HT1080 (cell line): ENCODE results near the gene C16orf92. TPM values are rescaled to one million over a fixed set of nuclear protein-coding genes. Genes with fewer than 3 reads are reported as not detected.
"Not testable (repeated sequence)": the region's sequence is repeated elsewhere in the genome, so short reads cannot be mapped to it uniquely, and the experiment has no call there.

Experiments
- DNase-seq: peaks from one replicate; pipeline ENCODE4 v3.0.0-alpha.2; 2015; ENCODE audit warnings: low read depth
- total RNA-seq: library from RNA; depleted of rRNA; stranded (reverse); fragments of >200 nt; shearing (Covaris generic); gene quantifications from 2 replicates; pipeline ENCODE4 v1.2.3, GENCODE V29; 2014

The C16orf92 gene
- total RNA-seq, 1 experiment from 2014 or later: not detected

DNA sequence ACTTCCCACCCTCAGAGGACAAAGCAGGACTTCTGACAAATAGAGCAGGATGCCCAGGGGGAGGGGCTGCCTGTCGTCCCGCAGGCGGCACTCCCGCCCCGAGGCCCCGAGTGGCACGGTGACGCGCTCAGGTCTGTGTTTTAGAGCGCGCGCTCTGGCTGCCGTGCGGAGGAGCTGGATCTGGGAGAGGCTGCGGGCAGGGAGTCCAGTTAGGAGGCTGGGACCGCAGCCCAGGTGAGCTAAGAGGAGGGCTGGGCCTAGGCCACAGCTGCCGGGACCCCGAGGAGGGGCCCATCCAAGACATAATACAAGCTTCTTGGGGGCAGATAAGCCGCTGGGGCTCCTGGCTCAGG is 18.6 kb upstream of the C16orf92 start:
- DNase-seq: no peak

GRCh38 chr16:30004811-30005242 is 18.2 kb upstream of the C16orf92 start:
- no peak for DNase-seq

DNA sequence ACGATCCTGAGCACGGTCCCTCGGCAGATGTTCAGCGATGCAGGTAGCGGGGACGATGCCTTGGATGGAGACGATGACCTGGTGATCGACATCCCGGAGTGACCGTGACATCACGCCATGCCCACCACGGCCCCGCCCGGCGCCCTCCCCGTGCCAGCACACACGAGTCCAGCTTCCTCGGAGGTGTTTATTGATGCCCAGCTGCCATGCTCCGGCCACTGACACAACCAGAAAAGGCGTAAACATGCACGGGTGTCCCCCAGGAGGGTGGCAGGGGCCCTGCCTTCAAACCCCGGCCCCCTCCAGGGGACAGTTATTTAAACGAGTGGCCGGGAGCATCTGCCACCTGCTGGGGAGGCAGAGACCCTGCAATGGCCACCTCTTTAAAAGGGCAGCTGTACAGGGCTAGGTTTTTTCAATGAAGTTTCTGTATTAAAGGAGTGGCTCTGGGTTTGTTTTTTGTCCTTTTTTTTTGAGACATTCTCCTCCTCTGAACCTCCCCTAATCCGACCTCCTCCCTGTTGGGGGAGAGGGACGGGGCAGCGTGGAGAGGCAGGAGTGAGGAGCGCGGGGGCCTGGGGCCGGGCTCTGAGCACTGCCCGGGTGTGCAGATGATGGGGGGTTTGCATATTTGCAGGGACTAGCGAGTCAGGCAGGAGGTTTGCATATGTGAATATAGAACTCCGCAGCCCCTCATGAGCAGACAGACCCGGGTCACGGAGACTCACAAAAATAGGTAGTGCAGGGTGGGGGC is 17.5 kb upstream of the C16orf92 start:
- peak; percentile 23 for DNase-seq

DNA sequence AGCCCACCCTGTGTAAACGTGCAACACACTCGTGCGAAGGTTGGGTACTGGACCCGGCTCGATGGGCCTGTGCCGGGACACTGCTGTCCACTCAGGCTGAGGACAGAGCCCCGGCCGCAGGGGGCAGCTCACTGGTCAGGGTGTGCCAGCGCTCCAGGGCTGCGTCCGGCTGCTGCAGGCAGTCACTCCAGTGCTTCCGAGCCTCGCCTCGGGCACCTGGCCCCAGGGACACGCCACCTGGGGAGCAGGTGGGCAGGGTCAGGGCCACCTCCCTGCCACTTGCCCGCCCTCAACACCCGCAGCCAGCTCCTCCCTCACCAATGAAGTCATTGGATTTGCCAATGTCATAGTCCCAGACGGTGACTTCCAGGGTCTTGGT is 16.9 kb upstream of the C16orf92 start:
- no peak for DNase-seq

GRCh38 chr16:30006659-30007377 is 16.2 kb upstream of the C16orf92 start:
- no peak for DNase-seq

GRCh38 chr16:30007378-30007895 is 15.6 kb upstream of the C16orf92 start:
- DNase-seq: no peak

GRCh38 chr16:30009085-30009862 is 13.7 kb upstream of the C16orf92 start:
- DNase-seq: no peak

GRCh38 chr16:30009990-30010843 is 12.8 kb upstream of the C16orf92 start:
- DNase-seq: no peak

GRCh38 chr16:30010844-30011713 is 11.9 kb upstream of the C16orf92 start, which contains the start of gene DOC2A:
Gene DOC2A (minus strand): TSS chr16:30011027. CDS start chr16:30010222, 805 bp downstream.
- no peak for DNase-seq

- DNase-seq: no peak
Measured at GRCh38 chr16:30011714-30012504, 11.1 kb upstream of the C16orf92 start.

GRCh38 chr16:30012598-30012997 is 10.4 kb upstream of the C16orf92 start:
- not testable (repeated sequence) for DNase-seq

DNA sequence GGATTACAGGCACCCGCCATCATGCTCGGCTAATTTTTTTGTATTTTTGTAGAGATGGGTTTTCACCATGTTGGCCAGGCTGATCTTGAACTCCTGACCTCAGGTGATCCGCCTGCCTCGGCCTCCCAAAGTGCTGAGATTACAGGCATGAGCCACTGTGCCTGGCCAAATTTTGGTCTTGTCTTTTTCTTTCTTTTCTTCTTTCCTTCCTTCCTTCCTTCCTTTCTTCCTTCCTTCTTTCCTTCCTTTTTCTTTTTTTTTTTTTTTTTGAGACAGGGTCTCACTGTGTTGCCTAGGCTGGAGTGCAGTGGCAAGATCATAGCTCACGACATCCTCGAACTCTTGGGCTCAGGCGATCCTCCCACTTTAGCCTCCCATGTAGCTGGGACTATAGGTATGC is 7.5 kb upstream of the C16orf92 start:
- not testable (repeated sequence) for DNase-seq

DNA sequence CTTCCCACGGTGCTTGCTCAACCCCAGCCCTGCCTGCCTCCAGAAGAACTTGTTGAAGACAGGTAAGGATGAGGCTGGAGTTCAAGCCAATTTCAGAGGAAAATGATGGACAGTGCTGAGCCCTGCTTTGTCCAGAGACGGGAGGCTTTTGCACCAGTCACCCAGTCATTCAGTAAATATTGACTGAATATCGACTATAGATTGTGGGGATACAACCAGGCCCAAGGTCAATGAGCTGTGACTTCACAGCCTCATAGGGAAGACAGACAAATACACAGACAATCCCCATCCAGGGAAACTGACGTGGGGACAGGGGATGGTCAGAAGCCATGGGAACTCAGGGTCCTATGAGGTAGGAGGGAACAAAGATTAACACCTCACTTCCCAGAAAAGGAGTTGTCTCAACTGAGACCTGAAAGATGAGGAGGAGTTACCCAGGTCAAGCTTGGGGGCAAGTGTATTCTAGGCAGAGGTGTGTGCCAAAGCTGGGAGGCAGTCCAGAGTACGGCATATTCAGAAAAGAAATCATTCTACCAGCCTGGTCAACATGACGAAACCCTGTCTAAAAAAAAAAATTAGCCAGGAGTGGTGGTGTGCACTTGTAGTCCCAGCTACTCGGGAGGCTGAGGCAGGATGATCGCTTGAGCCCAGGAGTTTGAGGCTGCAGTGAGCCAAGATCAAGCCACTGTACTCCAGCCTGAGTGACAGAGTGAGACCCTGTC is 6.3 kb upstream of the C16orf92 start:
- no peak for DNase-seq

DNA sequence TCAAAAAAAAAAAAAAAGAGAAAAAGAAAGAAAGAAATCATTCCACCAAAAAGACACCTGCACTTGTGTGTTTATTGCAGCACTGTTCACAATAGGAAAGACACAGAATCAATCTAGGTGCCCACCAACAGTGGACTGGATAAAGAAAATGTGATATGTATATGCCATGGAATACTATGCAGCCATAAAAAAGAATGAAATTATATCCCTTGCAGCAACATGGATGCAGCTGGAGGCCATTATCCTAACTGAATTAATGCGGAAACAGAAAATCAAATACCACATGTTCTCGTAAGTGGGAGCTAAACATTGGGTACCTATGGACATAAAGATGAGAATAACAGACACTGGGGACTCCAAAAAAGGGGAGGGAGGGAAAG is 5.7 kb upstream of the C16orf92 start:
- no peak for DNase-seq

- DNase-seq: not testable (repeated sequence)
Measured at GRCh38 chr16:30017937-30018336, 5.1 kb upstream of the C16orf92 start.

DNA sequence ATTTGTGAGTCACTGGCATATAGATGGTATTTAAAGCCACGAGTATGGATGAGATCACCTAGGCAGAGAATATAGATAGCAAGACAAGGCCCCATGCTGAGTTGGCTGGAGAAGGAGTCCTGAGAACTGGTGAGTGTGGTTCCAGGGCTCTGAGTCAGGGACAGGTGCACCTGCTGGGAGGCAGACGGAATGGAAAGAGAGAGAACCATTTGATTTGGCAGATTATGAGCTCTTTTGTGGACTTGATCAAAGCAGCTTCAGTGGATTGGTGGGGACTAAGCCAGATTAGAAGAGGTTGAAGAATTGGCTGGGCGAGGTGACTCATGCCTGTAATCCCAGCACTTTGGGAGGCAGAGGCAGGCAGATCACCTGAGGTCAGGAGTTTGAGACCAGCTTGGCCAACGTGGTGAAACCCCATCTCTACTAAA is 4.3 kb upstream of the C16orf92 start:
- DNase-seq: peak; percentile 64

DNA sequence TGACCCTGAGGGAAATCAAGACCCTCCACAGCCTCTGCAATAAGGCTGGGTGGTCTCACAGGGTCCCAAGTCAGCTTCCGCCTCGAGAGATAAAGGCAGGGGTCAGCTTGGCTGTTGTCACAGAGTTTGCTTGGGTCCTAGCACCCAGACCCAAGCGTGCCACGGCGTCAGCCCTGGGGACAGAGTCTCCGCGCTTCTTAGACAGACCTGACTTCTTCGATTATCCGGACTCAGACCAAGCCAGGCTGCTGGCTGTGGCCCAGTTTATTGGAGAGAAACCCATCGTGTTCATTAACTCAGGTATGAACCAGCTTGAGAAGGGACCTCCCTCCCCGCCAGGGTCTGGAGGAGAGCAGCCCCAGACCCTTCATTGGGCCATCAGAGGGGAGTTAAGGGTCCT is 588 bp downstream of the C16orf92 start:
- no peak for DNase-seq

DNA sequence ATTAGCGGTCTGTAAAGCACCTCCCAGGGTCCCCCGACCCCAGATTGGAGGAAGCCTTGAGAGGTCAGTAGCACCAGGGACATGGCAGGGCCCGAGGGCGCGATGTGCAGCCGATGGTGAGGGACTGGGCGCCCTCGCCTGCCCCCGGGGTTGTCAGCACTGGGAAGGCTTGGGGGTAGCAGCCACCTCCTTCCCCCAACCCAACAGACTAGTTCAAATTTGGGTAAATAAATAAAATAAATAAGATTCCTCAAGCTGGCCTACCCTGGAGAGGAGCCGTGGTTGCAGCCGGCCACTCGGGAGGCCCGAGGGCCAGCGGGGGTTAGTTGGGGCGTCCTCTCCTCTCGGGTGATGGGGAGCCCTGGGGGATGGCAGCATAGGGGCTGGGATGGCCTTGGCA is 1.5 kb downstream of the C16orf92 start:
- no peak for DNase-seq
